Psoas muscle (tissue), 8 donors: ENCODE data around the gene NDRG4. TPM values are rescaled to one million over a fixed set of nuclear protein-coding genes. Genes with fewer than 3 reads are reported as not detected.
"Not testable (repeated sequence)": the region's sequence is repeated elsewhere in the genome, so short reads cannot be mapped to it uniquely, and the experiment has no call there.

Experiments
- ATAC-seq, 4 donors: fragments of 200-7000 bp; cut with Tn5 transposase; one replicate each; pipeline ENCODE4 v1.9.1; 2020; ENCODE audit warnings: moderate library complexity in 3 of 4, mild to moderate bottlenecking in 2 of 4
- DNase-seq, 2 donors: peaks; one replicate each; pipeline ENCODE4 v3.0.0-alpha.2; 2020
- H3K27ac ChIP-seq: fragments of 200-600 bp; one replicate; pipeline ENCODE4 v1.8.0; 2022
- H3K27me3 ChIP-seq, 3 donors: fragments of 200-600 bp in 1 of 3; one replicate each; pipeline versions ENCODE4 v1.6.1 to v1.8.0; 2013 to 2022; ENCODE audit warnings: low read length in 2 of 3, mild to moderate bottlenecking in 2 of 3, moderate library complexity in 1 of 3; ENCODE audit not compliant: insufficient read depth in 3 of 3
- H3K36me3 ChIP-seq, 2 donors: fragments of 200-600 bp in 1 of 2; one replicate each; pipeline versions ENCODE4 v1.6.1 to v1.8.0; 2013 to 2022; ENCODE audit warnings: low read depth in 1 of 2, mild to moderate bottlenecking in 1 of 2, moderate library complexity in 1 of 2; ENCODE audit not compliant: insufficient read depth in 1 of 2
- H3K4me1 ChIP-seq: fragments of 200-600 bp; one replicate; pipeline ENCODE4 v1.8.0; 2022
- H3K4me3 ChIP-seq: fragments of 200-600 bp; one replicate; pipeline ENCODE4 v1.8.0; 2022; ENCODE audit warnings: mild to moderate bottlenecking
- H3K9me3 ChIP-seq: fragments of 200-600 bp; one replicate; pipeline ENCODE4 v1.8.0; 2022
- CTCF ChIP-seq: fragments of 200-600 bp; IDR thresholded peaks from one replicate; pipeline ENCODE4 v1.8.0; 2022; ENCODE audit warnings: antibody characterized with exemption
- WGBS, 3 donors: extraction: QIAGEN DNeasy Blood & Tissue Kit; methylation state at CpG; one replicate each; pipeline versions ENCODE4 v1.1.6 to v1.1.7; 2013; 5-methylcytosine and 5-hydroxymethylcytosine counted together
- intact Hi-C, 2 donors: fragments of 100-400 bp; cut with DNase I; formaldehyde crosslinking; loops; one replicate each; pipeline versions ENCODE4 v1.11.0 to v1.14.2; 2022
- polyA plus RNA-seq, 3 donors: library from polyadenylated mRNA; stranded (reverse); fragments of 200-250 nt; gene quantifications; one replicate each; pipeline ENCODE4 v1.2.3, GENCODE V29; 2013
- total RNA-seq, 4 donors: library from RNA; stranded (reverse); fragmentation: NEBNext Ultra II Directional in 2 of 4; extraction: Animal tissue kit (Norgen Biotek cat#: 25700) in 2 of 4; gene quantifications; one replicate each; pipeline versions ENCODE4 v1.2.1 to v1.2.4, GENCODE V29; 2021 to 2023
- donor health status: healthy with polysubstance abuse.
- donor health status: DM: no; HTN: no; CAD: no; lungs with moderate emphysema.
- donor health status: Bipolar disorder and iron deficiency.
- donor health status: healthy.
- donor health status: DM: yes; HTN: yes; CAD: no.
- donor health status: DM: no; HTN: no; CAD: no.
- donor health status: DM: no; HTN: no; CAD: no.
- donor health status: DM: yes; HTN: yes; CAD: no.

The NDRG4 gene
- total and polyA plus RNA-seq, 7 donors: 1.7 to 12.3 (median 2.5) TPM

- TF ChIP-seq CTCF: no peak
- ATAC-seq (no peak), DNase-seq (no peak)
- intact Hi-C loops: no loop called here
- Histone ChIP-seq H3K27me3 (no peaks in the 10 kb centered on the region), H3K36me3 (no peaks in the 10 kb centered on the region), H3K9me3 (no peaks in the 10 kb centered on the region), H3K4me3 (no peak overlapping the region), H3K4me1 (no peaks in the 10 kb centered on the region), H3K27ac (no peak overlapping the region)
- WGBS, 3 donors: 90 to 98% (median 95%) methylated on average over 4 of the region's 4 CpGs
Observed at GRCh38 chr16:58490065-58490464, 9.9 kb upstream of the NDRG4 start.

GRCh38 chr16:58490539-58490938, 9.4 kb upstream of the NDRG4 start:
- ATAC-seq, H3K9me3 ChIP-seq, H3K27ac ChIP-seq, intact Hi-C loops, H3K36me3 ChIP-seq, H3K27me3 ChIP-seq, H3K4me3 ChIP-seq, DNase-seq, H3K4me1 ChIP-seq: not testable (repeated sequence)
- whole genome bisulfite sequencing, 3 donors: 90 to 93% (median 90%) methylated on average over 8 of the region's 8 CpGs

GRCh38 chr16:58492066-58492465, 7.9 kb upstream of the NDRG4 start:
- H3K4me1 ChIP-seq: no peaks in the 10 kb centered on the region
- DNase-seq (no peak), ATAC-seq (no peak)
- H3K4me3 ChIP-seq: no peak overlapping the region
- H3K36me3 ChIP-seq: no peaks in the 10 kb centered on the region
- no peaks in the 10 kb centered on the region for H3K9me3 ChIP-seq
- WGBS, 3 donors: 42 to 62% (median 52%) methylated on average over 4 of the region's 4 CpGs
- intact Hi-C loops: no loop called here
- no peak overlapping the region for H3K27ac ChIP-seq
- no peaks in the 10 kb centered on the region for H3K27me3 ChIP-seq
- no peak for TF ChIP-seq CTCF

- H3K9me3 ChIP-seq: no peaks in the 10 kb centered on the region
- no peaks in the 10 kb centered on the region for H3K36me3 ChIP-seq
- H3K27me3 ChIP-seq: no peaks in the 10 kb centered on the region
- TF ChIP-seq CTCF: no peak
- WGBS, 3 donors: 43 to 57% (median 51%) methylated on average over 5 of the region's 5 CpGs
- H3K4me3 ChIP-seq: no peak overlapping the region
- intact Hi-C loops: no loop called here
- ATAC-seq (no peak), DNase-seq (no peak)
- no peak overlapping the region for H3K27ac ChIP-seq
- H3K4me1 ChIP-seq: no peaks in the 10 kb centered on the region
Observed at GRCh38 chr16:58492735-58493134, 7.2 kb upstream of the NDRG4 start.

GRCh38 chr16:58493756-58494431, 6.0 kb upstream of the NDRG4 start:
- ATAC-seq (no peak), DNase-seq (no peak)
- H3K36me3 ChIP-seq: no peaks in the 10 kb centered on the region
- H3K27me3 ChIP-seq: no peaks in the 10 kb centered on the region
- H3K4me3 ChIP-seq: no peak overlapping the region
- no peaks in the 10 kb centered on the region for H3K4me1 ChIP-seq
- intact Hi-C loops: no loop called here
- TF ChIP-seq CTCF: no peak
- no peaks in the 10 kb centered on the region for H3K9me3 ChIP-seq
- WGBS, 3 donors: 76 to 84% (median 80%) methylated on average over 20 of the region's 20 CpGs
- no peak overlapping the region for H3K27ac ChIP-seq
